HEK293 (cell line): ENCODE measurements around the gene GADD45G.

ENCODE experiments used
- CTCF ChIA-PET: fragments of 350-600 bp; formaldehyde crosslinking; extraction: SDS; loops from one replicate; lab custom pipeline; 2021; ENCODE audit warnings: antibody characterized with exemption; lab: Yijun Ruan, JAX
- POLR2A ChIA-PET: fragments of 300-600 bp; formaldehyde crosslinking; extraction: SDS; loops from one replicate; lab custom pipeline; 2020; ENCODE audit warnings: antibody characterized with exemption, inconsistent platforms; lab: Yijun Ruan, JAX
- H3K27ac ChIP-seq: fragments of 200-500 bp; sonication (Bioruptor generic); 2 replicates; pipeline ENCODE4 v1.5.1; 2014; ENCODE audit warnings: low read depth, low read length, control low read depth, inconsistent platforms; ENCODE audit errors: extremely low read depth
- H3K36me3 ChIP-seq, 2 experiments: fragments of 200-500 bp in 1 of 2; sonication (Bioruptor generic) in 1 of 2; 1 replicate in 1 of 2; 2 replicates in 1 of 2; pipeline ENCODE4 v1.5.1; 2014 to 2017; ENCODE audit warnings: inconsistent platforms in 2 of 2, low read length in 2 of 2; ENCODE audit not compliant: control insufficient read depth in 2 of 2, insufficient read depth in 1 of 2
- H3K4me1 ChIP-seq: fragments of 200-500 bp; sonication (Bioruptor generic); 2 replicates; pipeline ENCODE4 v1.5.1; 2014; ENCODE audit warnings: mild to moderate bottlenecking, low read length, inconsistent platforms; ENCODE audit not compliant: control insufficient read depth, insufficient read depth
- H3K4me3 ChIP-seq: 2 replicates; pipeline ENCODE4 v1.5.1; 2011; ENCODE audit warnings: low read depth, mild to moderate bottlenecking, control low read depth, low read length, moderate library complexity
- H3K9me3 ChIP-seq: fragments of 200-500 bp; sonication (Bioruptor generic); 2 replicates; pipeline ENCODE4 v1.5.1; 2014; ENCODE audit warnings: low read depth, low read length, inconsistent platforms; ENCODE audit not compliant: control insufficient read depth, insufficient read depth
- ATF2 ChIP-seq: fragments of 450-650 bp; formaldehyde crosslinking; IDR thresholded peaks from 2 replicates; pipeline ENCODE4 v1.5.1; 2016; ENCODE audit warnings: missing biosample characterization, missing genetic modification characterization, low read depth
- BCL6B ChIP-seq: fragments of 450-650 bp; formaldehyde crosslinking; IDR thresholded peaks from 2 replicates; pipeline ENCODE4 v1.5.1; 2017; ENCODE audit warnings: missing biosample characterization, missing genetic modification characterization
- FEZF1 ChIP-seq: fragments of 450-650 bp; formaldehyde crosslinking; IDR thresholded peaks from 2 replicates; pipeline ENCODE4 v1.5.1; 2016; ENCODE audit warnings: missing biosample characterization, missing genetic modification characterization
- SCRT1 ChIP-seq: fragments of 450-650 bp; formaldehyde crosslinking; IDR thresholded peaks from 2 replicates; pipeline ENCODE4 v1.5.1; 2016; ENCODE audit warnings: missing biosample characterization, missing genetic modification characterization, borderline replicate concordance
- TCF7L2 ChIP-seq: IDR thresholded peaks from 2 replicates; pipeline ENCODE4 v1.6.1; 2011; ENCODE audit warnings: low read depth, mild to moderate bottlenecking, inconsistent platforms, low read length, moderate library complexity, borderline replicate concordance
- ZBTB44 ChIP-seq: fragments of 450-650 bp; IDR thresholded peaks from 2 replicates; pipeline ENCODE4 v1.5.1; 2018; ENCODE audit warnings: missing biosample characterization, mild to moderate bottlenecking, missing genetic modification characterization
- ZFP69B ChIP-seq: fragments of 450-650 bp; formaldehyde crosslinking; IDR thresholded peaks from 2 replicates; pipeline ENCODE4 v1.5.1; 2016; ENCODE audit warnings: missing biosample characterization, missing genetic modification characterization
- ZNF239 ChIP-seq: fragments of 450-650 bp; formaldehyde crosslinking; IDR thresholded peaks from 2 replicates; pipeline ENCODE4 v1.5.1; 2016; ENCODE audit warnings: missing biosample characterization, missing genetic modification characterization
- ZNF629 ChIP-seq: fragments of 450-650 bp; formaldehyde crosslinking; IDR thresholded peaks from 2 replicates; pipeline ENCODE4 v1.5.1; 2017; ENCODE audit warnings: missing biosample characterization, missing genetic modification characterization
- ZNF639 ChIP-seq: fragments of 450-650 bp; formaldehyde crosslinking; IDR thresholded peaks from 2 replicates; pipeline ENCODE4 v1.5.1; 2016; ENCODE audit warnings: missing biosample characterization, missing genetic modification characterization
- ZNF670 ChIP-seq: fragments of 450-650 bp; formaldehyde crosslinking; IDR thresholded peaks from 2 replicates; pipeline ENCODE4 v1.5.1; 2016; ENCODE audit warnings: missing biosample characterization, missing genetic modification characterization, low read depth
- ZNF768 ChIP-seq: fragments of 450-650 bp; formaldehyde crosslinking; IDR thresholded peaks from 2 replicates; pipeline ENCODE4 v1.5.1; 2018; ENCODE audit warnings: missing biosample characterization, mild to moderate bottlenecking, missing genetic modification characterization
- TF ChIP-seq, protein P1 (sequence below): fragments of 450-650 bp; formaldehyde crosslinking; IDR thresholded peaks from 2 replicates; pipeline ENCODE4 v1.5.1; 2016; ENCODE audit warnings: missing biosample characterization, missing genetic modification characterization, low read depth
- TF ChIP-seq, protein P2 (sequence below): fragments of 450-650 bp; formaldehyde crosslinking; IDR thresholded peaks from 2 replicates; pipeline ENCODE4 v1.5.1; 2017; ENCODE audit warnings: missing biosample characterization, missing genetic modification characterization
- TF ChIP-seq, protein P3 (sequence below): fragments of 450-650 bp; formaldehyde crosslinking; IDR thresholded peaks from 2 replicates; pipeline ENCODE4 v1.5.1; 2016; ENCODE audit warnings: missing biosample characterization, missing genetic modification characterization

The GADD45G gene

GRCh38 chr9:89558196-89558899, 46.5 kb upstream of the GADD45G start:
- Histone ChIP-seq H3K36me3 (no peaks in the 10 kb centered on the region), H3K4me3 (no peak overlapping the region), H3K4me1 (no peaks in the 10 kb centered on the region), H3K9me3 (no peaks in the 10 kb centered on the region), H3K27ac (no peak overlapping the region)
- ChIA-PET POLR2A (no interaction called here), CTCF (interaction anchor here (3.1 kb wide), 1 partner anchor 9 kb away, joined by 20 read pairs; no protein-coding TSS in a partner anchor)
- TF ChIP-seq, protein P1, sequence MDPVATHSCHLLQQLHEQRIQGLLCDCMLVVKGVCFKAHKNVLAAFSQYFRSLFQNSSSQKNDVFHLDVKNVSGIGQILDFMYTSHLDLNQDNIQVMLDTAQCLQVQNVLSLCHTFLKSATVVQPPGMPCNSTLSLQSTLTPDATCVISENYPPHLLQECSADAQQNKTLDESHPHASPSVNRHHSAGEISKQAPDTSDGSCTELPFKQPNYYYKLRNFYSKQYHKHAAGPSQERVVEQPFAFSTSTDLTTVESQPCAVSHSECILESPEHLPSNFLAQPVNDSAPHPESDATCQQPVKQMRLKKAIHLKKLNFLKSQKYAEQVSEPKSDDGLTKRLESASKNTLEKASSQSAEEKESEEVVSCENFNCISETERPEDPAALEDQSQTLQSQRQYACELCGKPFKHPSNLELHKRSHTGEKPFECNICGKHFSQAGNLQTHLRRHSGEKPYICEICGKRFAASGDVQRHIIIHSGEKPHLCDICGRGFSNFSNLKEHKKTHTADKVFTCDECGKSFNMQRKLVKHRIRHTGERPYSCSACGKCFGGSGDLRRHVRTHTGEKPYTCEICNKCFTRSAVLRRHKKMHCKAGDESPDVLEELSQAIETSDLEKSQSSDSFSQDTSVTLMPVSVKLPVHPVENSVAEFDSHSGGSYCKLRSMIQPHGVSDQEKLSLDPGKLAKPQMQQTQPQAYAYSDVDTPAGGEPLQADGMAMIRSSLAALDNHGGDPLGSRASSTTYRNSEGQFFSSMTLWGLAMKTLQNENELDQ (tag by site-specific recombination) = no peak
- TF ChIP-seq ZNF768 (tag by site-specific recombination) = no peak
- TF ChIP-seq ZNF670 (tag by site-specific recombination) = no peak
- no peak for TF ChIP-seq BCL6B (tag by site-specific recombination)
- no peak for TF ChIP-seq ZNF629 (tag by site-specific recombination)
- no peak for TF ChIP-seq ZFP69B (tag by site-specific recombination)
- TF ChIP-seq, protein P2, sequence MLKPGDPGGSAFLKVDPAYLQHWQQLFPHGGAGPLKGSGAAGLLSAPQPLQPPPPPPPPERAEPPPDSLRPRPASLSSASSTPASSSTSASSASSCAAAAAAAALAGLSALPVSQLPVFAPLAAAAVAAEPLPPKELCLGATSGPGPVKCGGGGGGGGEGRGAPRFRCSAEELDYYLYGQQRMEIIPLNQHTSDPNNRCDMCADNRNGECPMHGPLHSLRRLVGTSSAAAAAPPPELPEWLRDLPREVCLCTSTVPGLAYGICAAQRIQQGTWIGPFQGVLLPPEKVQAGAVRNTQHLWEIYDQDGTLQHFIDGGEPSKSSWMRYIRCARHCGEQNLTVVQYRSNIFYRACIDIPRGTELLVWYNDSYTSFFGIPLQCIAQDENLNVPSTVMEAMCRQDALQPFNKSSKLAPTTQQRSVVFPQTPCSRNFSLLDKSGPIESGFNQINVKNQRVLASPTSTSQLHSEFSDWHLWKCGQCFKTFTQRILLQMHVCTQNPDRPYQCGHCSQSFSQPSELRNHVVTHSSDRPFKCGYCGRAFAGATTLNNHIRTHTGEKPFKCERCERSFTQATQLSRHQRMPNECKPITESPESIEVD (tag by site-specific recombination) = no peak
- TF ChIP-seq TCF7L2 = no peak
- TF ChIP-seq ZNF639 (tag by site-specific recombination) = no peak
- TF ChIP-seq FEZF1 = no peak
- no peak for TF ChIP-seq ZNF239 (tag by site-specific recombination)
- TF ChIP-seq ATF2 = no peak
- no peak for TF ChIP-seq ZBTB44 (tag by site-specific recombination)
- TF ChIP-seq, protein P3, sequence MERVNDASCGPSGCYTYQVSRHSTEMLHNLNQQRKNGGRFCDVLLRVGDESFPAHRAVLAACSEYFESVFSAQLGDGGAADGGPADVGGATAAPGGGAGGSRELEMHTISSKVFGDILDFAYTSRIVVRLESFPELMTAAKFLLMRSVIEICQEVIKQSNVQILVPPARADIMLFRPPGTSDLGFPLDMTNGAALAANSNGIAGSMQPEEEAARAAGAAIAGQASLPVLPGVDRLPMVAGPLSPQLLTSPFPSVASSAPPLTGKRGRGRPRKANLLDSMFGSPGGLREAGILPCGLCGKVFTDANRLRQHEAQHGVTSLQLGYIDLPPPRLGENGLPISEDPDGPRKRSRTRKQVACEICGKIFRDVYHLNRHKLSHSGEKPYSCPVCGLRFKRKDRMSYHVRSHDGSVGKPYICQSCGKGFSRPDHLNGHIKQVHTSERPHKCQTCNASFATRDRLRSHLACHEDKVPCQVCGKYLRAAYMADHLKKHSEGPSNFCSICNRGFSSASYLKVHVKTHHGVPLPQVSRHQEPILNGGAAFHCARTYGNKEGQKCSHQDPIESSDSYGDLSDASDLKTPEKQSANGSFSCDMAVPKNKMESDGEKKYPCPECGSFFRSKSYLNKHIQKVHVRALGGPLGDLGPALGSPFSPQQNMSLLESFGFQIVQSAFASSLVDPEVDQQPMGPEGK (tag by site-specific recombination) = no peak
- no peak for TF ChIP-seq SCRT1 (tag by site-specific recombination)
